Measurements from ENCODE around the gene FRMD8. TPM values are rescaled to one million over a fixed set of nuclear protein-coding genes. Genes with fewer than 3 reads are reported as not detected.

FRMD8 gene
- total RNA-seq, 1 donor from 2014 or later: 99.3 TPM

- Histone ChIP-seq H3K27ac (peak overlapping the region in 1 of 2 donors; percentile 50), H3K4me3 (peak overlapping the region in 1 of 2 donors; percentile 28), H3K9me3 (no peaks in the 10 kb centered on the region), H3K27me3 (no peaks in the 10 kb centered on the region), H3K4me1 (peaks cover 9 to 85% of the 10 kb centered on the region in 2 donors), H3K36me3 (peaks cover 32 to 75% of the 10 kb centered on the region in 2 donors)
- DNase-seq (ENCODE audit: low spot score in 2 of 2): peak in 1 of 2 donors; percentile 60
- intact Hi-C loops (cut with DNase I): no loop called here
- no peak for TF ChIP-seq CTCF (IDR thresholded peaks at IDR 0.05)
Observed at GRCh38 chr11:65435411-65435931, 49.0 kb downstream of the FRMD8 start.

- peak in 1 of 2 donors; percentile 67 for DNase-seq (ENCODE audit: low spot score in 2 of 2)
- TF ChIP-seq CTCF (IDR thresholded peaks at IDR 0.05): no peak
- Histone ChIP-seq H3K27me3 (no peaks in the 10 kb centered on the region), H3K4me3 (peak overlapping the region in 1 of 2 donors; percentile 28), H3K36me3 (peaks cover 32 to 74% of the 10 kb centered on the region in 2 donors), H3K27ac (peak overlapping the region in 1 of 2 donors; percentile 50), H3K9me3 (no peaks in the 10 kb centered on the region), H3K4me1 (peaks cover 9 to 81% of the 10 kb centered on the region in 2 donors)
- intact Hi-C loops (cut with DNase I): no loop called here
Observed at GRCh38 chr11:65435981-65436411, 49.6 kb downstream of the FRMD8 start.

- peaks cover 9 to 76% of the 10 kb centered on the region in 2 donors for H3K4me1 ChIP-seq
Observed at GRCh38 chr11:65436412-65437032, 50.1 kb downstream of the FRMD8 start.

GRCh38 chr11:65437436-65438227 lies 51.2 kb downstream of the FRMD8 start:
- intact Hi-C loops (cut with DNase I): no loop called here
- peak in 1 of 2 donors; percentile 65 for DNase-seq (ENCODE audit: low spot score in 2 of 2)
- H3K36me3 ChIP-seq: peaks cover 32 to 75% of the 10 kb centered on the region in 2 donors
- peak overlapping the region in 1 of 2 donors; percentile 24 for H3K27ac ChIP-seq
- no peaks in the 10 kb centered on the region for H3K27me3 ChIP-seq
- H3K4me3 ChIP-seq: peak overlapping the region in 1 of 2 donors; percentile 1
- peaks cover 9 to 77% of the 10 kb centered on the region in 2 donors for H3K4me1 ChIP-seq
- TF ChIP-seq CTCF (IDR thresholded peaks at IDR 0.05): no peak
- H3K9me3 ChIP-seq: no peaks in the 10 kb centered on the region

More at GRCh38 chr11:65436412-65437032, 50.1 kb downstream of the FRMD8 start:
- peaks cover 32 to 74% of the 10 kb centered on the region in 2 donors for H3K36me3 ChIP-seq
- H3K27ac ChIP-seq: peak overlapping the region in 1 of 2 donors; percentile 50
- intact Hi-C loops (cut with DNase I): no loop called here
- no peaks in the 10 kb centered on the region for H3K9me3 ChIP-seq
- H3K27me3 ChIP-seq: no peaks in the 10 kb centered on the region
- peak overlapping the region in 1 of 2 donors; percentile 10 for H3K4me3 ChIP-seq
- DNase-seq (ENCODE audit: low spot score in 2 of 2): peak in 1 of 2 donors; percentile 64
- TF ChIP-seq CTCF (IDR thresholded peaks at IDR 0.05): no peak

- Histone ChIP-seq H3K27ac (peak overlapping the region; percentile 48 to 75), H3K4me3 (peak overlapping the region in 1 of 2 donors; percentile 1), H3K4me1 (peaks cover 14 to 79% of the 10 kb centered on the region in 2 donors), H3K36me3 (peaks cover 40 to 81% of the 10 kb centered on the region in 2 donors), H3K27me3 (no peaks in the 10 kb centered on the region), H3K9me3 (no peaks in the 10 kb centered on the region)
- intact Hi-C loops (cut with DNase I): no loop called here
- peak in 1 of 2 donors; percentile 44 for DNase-seq (ENCODE audit: low spot score in 2 of 2)
- TF ChIP-seq CTCF (IDR thresholded peaks at IDR 0.05): no peak
Observed at GRCh38 chr11:65438257-65439151, 52.1 kb downstream of the FRMD8 start.
